ENCODE data around the gene TMEM178A. TPM values are rescaled to one million over a fixed set of nuclear protein-coding genes. Genes with fewer than 3 reads are reported as not detected.

Gene TMEM178A
- total RNA-seq, 1 donor from 2014 or later, result 9.3 TPM

DNA sequence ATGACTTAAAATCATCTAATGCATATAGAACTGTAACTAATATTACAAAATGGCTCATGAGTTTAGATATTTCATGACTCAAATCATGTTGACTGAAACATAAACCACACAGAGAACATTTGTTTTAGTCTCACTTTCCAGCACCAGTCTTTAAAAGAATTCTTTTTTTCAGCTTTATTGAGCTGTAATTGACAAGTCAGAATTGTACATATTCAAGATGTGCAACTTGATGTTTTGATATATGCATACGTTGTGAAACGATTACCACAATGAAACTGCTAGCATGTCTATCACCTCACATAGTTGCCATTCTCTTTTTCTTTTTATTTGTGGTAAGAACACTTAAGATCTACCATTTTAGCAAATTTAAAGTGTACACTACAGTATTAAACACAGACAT is 25.0 kb upstream of the TMEM178A start:
- Mint-ChIP-seq H3K36me3 (no peaks in the 10 kb centered on the region), H3K4me3 (no peak overlapping the region), H3K4me1 (ENCODE audit: unreplicated experiment) (peaks cover 12% of the 10 kb centered on the region), H3K9me3 (no peaks in the 10 kb centered on the region), H3K27ac (no peak overlapping the region), H3K27me3 (peaks cover 2% of the 10 kb centered on the region)
- TF ChIP-seq, protein P1, sequence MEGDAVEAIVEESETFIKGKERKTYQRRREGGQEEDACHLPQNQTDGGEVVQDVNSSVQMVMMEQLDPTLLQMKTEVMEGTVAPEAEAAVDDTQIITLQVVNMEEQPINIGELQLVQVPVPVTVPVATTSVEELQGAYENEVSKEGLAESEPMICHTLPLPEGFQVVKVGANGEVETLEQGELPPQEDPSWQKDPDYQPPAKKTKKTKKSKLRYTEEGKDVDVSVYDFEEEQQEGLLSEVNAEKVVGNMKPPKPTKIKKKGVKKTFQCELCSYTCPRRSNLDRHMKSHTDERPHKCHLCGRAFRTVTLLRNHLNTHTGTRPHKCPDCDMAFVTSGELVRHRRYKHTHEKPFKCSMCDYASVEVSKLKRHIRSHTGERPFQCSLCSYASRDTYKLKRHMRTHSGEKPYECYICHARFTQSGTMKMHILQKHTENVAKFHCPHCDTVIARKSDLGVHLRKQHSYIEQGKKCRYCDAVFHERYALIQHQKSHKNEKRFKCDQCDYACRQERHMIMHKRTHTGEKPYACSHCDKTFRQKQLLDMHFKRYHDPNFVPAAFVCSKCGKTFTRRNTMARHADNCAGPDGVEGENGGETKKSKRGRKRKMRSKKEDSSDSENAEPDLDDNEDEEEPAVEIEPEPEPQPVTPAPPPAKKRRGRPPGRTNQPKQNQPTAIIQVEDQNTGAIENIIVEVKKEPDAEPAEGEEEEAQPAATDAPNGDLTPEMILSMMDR (conservative IDR thresholded peaks at IDR 0.05), result no peak
- DNase-seq (ENCODE audit: extremely low spot score, unreplicated experiment), result no peak

DNA sequence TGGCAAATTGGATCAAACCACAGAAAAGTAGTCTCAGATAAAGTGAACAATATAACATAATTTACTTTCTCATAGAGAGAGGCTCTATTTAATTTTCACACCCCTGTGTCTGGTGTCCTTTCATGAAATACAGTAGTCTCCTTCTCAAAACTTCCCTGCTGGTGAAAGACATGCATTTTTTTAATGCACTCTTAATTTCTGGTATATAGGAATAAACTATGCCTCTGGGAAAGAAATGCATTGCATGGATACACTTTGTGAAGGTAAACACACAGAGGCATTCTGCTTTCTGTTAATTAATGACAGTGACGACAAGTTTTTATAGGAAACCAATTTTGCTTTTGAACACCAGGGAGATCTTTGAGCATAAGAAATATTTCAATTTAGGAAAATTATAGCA is 24.1 kb upstream of the TMEM178A start:
- DNase-seq (ENCODE audit: extremely low spot score, unreplicated experiment), result no peak
- no peaks in the 10 kb centered on the region for H3K36me3 Mint-ChIP-seq
- no peak overlapping the region for H3K27ac Mint-ChIP-seq
- H3K27me3 Mint-ChIP-seq, result peaks cover 2% of the 10 kb centered on the region
- no peak overlapping the region for H3K4me3 Mint-ChIP-seq
- TF ChIP-seq, protein P1 (conservative IDR thresholded peaks at IDR 0.05), result no peak
- no peaks in the 10 kb centered on the region for H3K9me3 Mint-ChIP-seq
- peaks cover 12% of the 10 kb centered on the region for H3K4me1 Mint-ChIP-seq (ENCODE audit: unreplicated experiment)

DNA sequence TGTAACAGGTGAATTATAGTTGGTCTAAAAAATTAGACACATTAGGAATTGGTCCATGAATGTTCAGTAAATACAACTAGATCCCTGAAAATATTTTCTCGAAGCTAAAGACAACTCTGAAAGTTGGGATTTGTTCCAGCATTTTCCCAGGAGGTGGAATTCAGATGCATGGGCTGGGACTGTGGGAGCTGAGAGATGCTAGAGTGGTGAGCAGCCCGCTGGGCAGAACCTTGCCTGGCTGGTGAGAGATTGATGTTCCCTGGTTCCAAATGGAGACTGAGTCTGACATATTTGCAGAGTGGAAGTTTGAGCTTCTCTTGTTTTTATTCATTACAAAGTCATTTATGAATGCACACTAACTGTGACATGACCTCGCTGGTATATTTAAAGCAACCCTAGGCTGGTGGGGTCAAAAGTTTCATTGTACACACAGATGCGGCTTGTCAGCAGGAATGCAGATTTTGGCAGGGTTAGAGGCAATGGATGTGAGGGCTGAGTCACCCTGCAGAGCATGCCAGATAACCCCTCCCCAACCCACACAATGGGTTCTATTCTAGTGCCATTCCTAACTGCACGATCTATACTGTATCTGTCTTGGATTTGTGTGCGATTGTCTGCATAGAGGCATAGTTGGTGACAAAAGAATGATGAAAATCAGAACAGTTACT is 23.5 kb upstream of the TMEM178A start:
- no peak overlapping the region for H3K27ac Mint-ChIP-seq
- no peaks in the 10 kb centered on the region for H3K9me3 Mint-ChIP-seq
- no peak overlapping the region for H3K4me3 Mint-ChIP-seq
- peaks cover 12% of the 10 kb centered on the region for H3K4me1 Mint-ChIP-seq (ENCODE audit: unreplicated experiment)
- TF ChIP-seq, protein P1 (conservative IDR thresholded peaks at IDR 0.05), result no peak
- H3K27me3 Mint-ChIP-seq, result peaks cover 2% of the 10 kb centered on the region
- no peaks in the 10 kb centered on the region for H3K36me3 Mint-ChIP-seq
- no peak for DNase-seq (ENCODE audit: extremely low spot score, unreplicated experiment)

DNA sequence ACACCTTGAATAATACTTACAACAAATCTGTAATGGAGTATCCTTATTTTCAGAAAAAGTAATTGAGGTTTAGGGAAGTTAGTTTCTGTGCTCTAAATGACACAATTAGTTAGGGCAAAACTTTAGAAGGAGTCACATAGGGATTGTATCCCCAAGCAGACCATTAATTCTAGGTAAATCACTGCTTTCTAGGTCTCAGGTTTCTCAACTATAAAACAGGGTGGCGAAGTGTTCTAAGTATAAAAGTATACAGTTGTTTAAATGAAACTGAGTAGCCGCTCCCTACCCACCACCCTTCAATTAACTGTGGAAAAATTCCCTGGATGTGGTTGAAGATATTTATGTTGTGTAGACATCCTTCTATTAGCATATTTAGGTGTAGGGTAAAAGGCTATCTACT is 19.9 kb upstream of the TMEM178A start:
- Mint-ChIP-seq H3K4me3 (no peak overlapping the region), H3K9me3 (no peaks in the 10 kb centered on the region), H3K36me3 (no peaks in the 10 kb centered on the region), H3K4me1 (ENCODE audit: unreplicated experiment) (peaks cover 21% of the 10 kb centered on the region), H3K27ac (no peak overlapping the region), H3K27me3 (no peaks in the 10 kb centered on the region)
- TF ChIP-seq, protein P1 (conservative IDR thresholded peaks at IDR 0.05), result no peak
- no peak for DNase-seq (ENCODE audit: extremely low spot score, unreplicated experiment)

DNA sequence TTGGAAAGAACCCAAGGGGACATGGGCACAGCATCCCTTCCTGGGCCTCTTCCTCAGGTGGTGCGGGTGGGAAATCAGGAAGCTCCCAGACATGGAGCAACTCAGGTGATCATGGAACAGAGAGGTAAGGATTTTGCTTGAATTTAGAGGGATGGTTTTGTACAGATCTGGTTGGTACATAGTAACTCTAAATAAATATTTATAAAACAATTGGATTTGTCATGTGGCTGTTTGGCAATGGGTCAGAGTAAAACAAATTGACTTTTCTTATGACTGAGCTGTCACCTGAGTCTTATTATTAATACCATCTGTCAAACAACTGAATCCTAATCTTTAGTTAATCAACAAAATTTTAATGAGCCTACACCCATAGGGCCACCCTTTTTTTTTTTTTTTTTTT is 19.4 kb upstream of the TMEM178A start:
- TF ChIP-seq, protein P1 (conservative IDR thresholded peaks at IDR 0.05), result no peak
- H3K4me1 Mint-ChIP-seq (ENCODE audit: unreplicated experiment), result peaks cover 21% of the 10 kb centered on the region
- no peak overlapping the region for H3K4me3 Mint-ChIP-seq
- no peaks in the 10 kb centered on the region for H3K9me3 Mint-ChIP-seq
- no peaks in the 10 kb centered on the region for H3K36me3 Mint-ChIP-seq
- H3K27ac Mint-ChIP-seq, result no peak overlapping the region
- no peak for DNase-seq (ENCODE audit: extremely low spot score, unreplicated experiment)
- no peaks in the 10 kb centered on the region for H3K27me3 Mint-ChIP-seq
